Forelimb muscle (tissue), 1 donor: ENCODE measurements around the gene LSAMP. TPM values are rescaled to one million over a fixed set of nuclear protein-coding genes. Genes with fewer than 3 reads are reported as not detected.

Source experiments
- DNase-seq: peaks from one replicate; pipeline ENCODE4 v3.0.0-alpha.2; 2013; ENCODE audit warnings: low read depth
- polyA plus RNA-seq: library from polyadenylated mRNA; unstranded; fragments of 120-200 nt; gene quantifications from one replicate; pipeline ENCODE4 v1.2.1, GENCODE V29; 2013; ENCODE audit not compliant: insufficient read length

LSAMP gene
- polyA plus RNA-seq, 1 donor, result 4.5 TPM

- DNase-seq, result no peak
These were observed 389.0 kb downstream of the LSAMP start for GRCh38 chr3:116056280-116056679.

- no peak for DNase-seq
These were observed 392.3 kb downstream of the LSAMP start for GRCh38 chr3:116053017-116053416.

- DNase-seq, result no peak
These were observed 392.7 kb downstream of the LSAMP start for GRCh38 chr3:116052602-116053001.

- DNase-seq, result no peak
These were observed 393.7 kb downstream of the LSAMP start for GRCh38 chr3:116051586-116051985.

- DNase-seq, result no peak
These were observed 394.2 kb downstream of the LSAMP start for GRCh38 chr3:116051040-116051439.

GRCh38 chr3:116050311-116050915 lies 394.9 kb downstream of the LSAMP start:
- DNase-seq, result no peak

GRCh38 chr3:116048991-116049390 lies 396.3 kb downstream of the LSAMP start:
- no peak for DNase-seq

- DNase-seq, result no peak
These were observed 398.9 kb downstream of the LSAMP start for GRCh38 chr3:116046350-116046749.

GRCh38 chr3:116045314-116045713 lies 400.0 kb downstream of the LSAMP start:
- DNase-seq, result no peak

GRCh38 chr3:116040152-116040551 lies 405.1 kb downstream of the LSAMP start:
- no peak for DNase-seq

GRCh38 chr3:116039651-116039985 lies 405.7 kb downstream of the LSAMP start:
- no peak for DNase-seq

GRCh38 chr3:116038968-116039650 lies 406.2 kb downstream of the LSAMP start:
- no peak for DNase-seq

GRCh38 chr3:116037954-116038911 lies 407.1 kb downstream of the LSAMP start:
- DNase-seq, result no peak

GRCh38 chr3:116035429-116035828 lies 409.9 kb downstream of the LSAMP start:
- no peak for DNase-seq

- no peak for DNase-seq
These were observed 410.5 kb downstream of the LSAMP start for GRCh38 chr3:116034794-116035193.

GRCh38 chr3:116034086-116034485 lies 411.2 kb downstream of the LSAMP start:
- no peak for DNase-seq

GRCh38 chr3:116033516-116033915 lies 411.8 kb downstream of the LSAMP start:
- no peak for DNase-seq

GRCh38 chr3:116032176-116032575 lies 413.1 kb downstream of the LSAMP start:
- no peak for DNase-seq

GRCh38 chr3:116030131-116030850 lies 415.0 kb downstream of the LSAMP start:
- no peak for DNase-seq

- no peak for DNase-seq
These were observed 416.0 kb downstream of the LSAMP start for GRCh38 chr3:116029266-116029665.

GRCh38 chr3:116028157-116028556 lies 417.1 kb downstream of the LSAMP start:
- DNase-seq, result no peak

- DNase-seq, result no peak
These were observed 424.3 kb downstream of the LSAMP start for GRCh38 chr3:116020989-116021388.
